GM19395 (cell line): Measurements from ENCODE around the gene NFKB2.

Experiments used
- ATAC-seq: cut with Tn5 transposase; IDR thresholded peaks from one replicate; pipeline ENCODE4 v1.9.1; 2021; ENCODE audit warnings: mild to moderate bottlenecking, moderate library complexity; ENCODE audit not compliant: unreplicated experiment

The NFKB2 gene

GRCh38 chr10:102407425-102408130 is 12.1 kb downstream of the NFKB2 start:
- ATAC-seq, result no peak

- no peak for ATAC-seq
These were observed 12.7 kb downstream of the NFKB2 start for GRCh38 chr10:102408131-102408727.

GRCh38 chr10:102408728-102409603 is 13.5 kb downstream of the NFKB2 start:
- ATAC-seq, result no peak

- ATAC-seq, result no peak
These were observed 14.3 kb downstream of the NFKB2 start for GRCh38 chr10:102409604-102410428.

- ATAC-seq, result no peak
These were observed 15.0 kb downstream of the NFKB2 start for GRCh38 chr10:102410429-102411073.

GRCh38 chr10:102411341-102412255 is 16.1 kb downstream of the NFKB2 start:
- ATAC-seq, result no peak

- ATAC-seq, result no peak
These were observed 16.8 kb downstream of the NFKB2 start for GRCh38 chr10:102412293-102412692.

- no peak for ATAC-seq
These were observed 17.7 kb downstream of the NFKB2 start for GRCh38 chr10:102413053-102413705.

- no peak for ATAC-seq
These were observed 18.5 kb downstream of the NFKB2 start for GRCh38 chr10:102413806-102414561.

GRCh38 chr10:102414749-102415148 is 19.2 kb downstream of the NFKB2 start:
- no peak for ATAC-seq

GRCh38 chr10:102416283-102416682 is 20.8 kb downstream of the NFKB2 start:
- ATAC-seq, result no peak

- ATAC-seq, result no peak
These were observed 21.2 kb downstream of the NFKB2 start for GRCh38 chr10:102416695-102417094.

GRCh38 chr10:102418622-102419268 is 23.2 kb downstream of the NFKB2 start, which contains the start of gene PSD:
TSS of gene PSD (minus strand) at chr10:102418785. CDS start at chr10:102417038, 1,747 bp downstream.
- ATAC-seq, result no peak

- no peak for ATAC-seq
These were observed 24.0 kb downstream of the NFKB2 start for GRCh38 chr10:102419269-102420180.

- no peak for ATAC-seq
These were observed 24.7 kb downstream of the NFKB2 start for GRCh38 chr10:102420181-102420713.
